Sigmoid colon (tissue), 7 donors: ENCODE results near the gene PRSS2. TPM values are rescaled to one million over a fixed set of nuclear protein-coding genes. Genes with fewer than 3 reads are reported as not detected.

Experiments
- DNase-seq: peaks from one replicate; pipeline ENCODE4 v3.0.0-alpha.2; 2019
- H3K27ac ChIP-seq, 4 donors: fragments of 200-600 bp; sonication (generic); one replicate each; pipeline ENCODE4 v1.5.1; 2016 to 2019; ENCODE audit warnings: mild to moderate bottlenecking in 1 of 4
- H3K27me3 ChIP-seq, 3 donors: fragments of 200-600 bp; sonication (generic); one replicate each; pipeline ENCODE4 v1.5.1; 2019; ENCODE audit warnings: mild to moderate bottlenecking in 1 of 3
- H3K36me3 ChIP-seq, 4 donors: fragments of 200-600 bp; sonication (generic); one replicate each; pipeline ENCODE4 v1.5.1; 2016 to 2019
- H3K4me1 ChIP-seq, 4 donors: fragments of 200-600 bp; sonication (generic); one replicate each; pipeline ENCODE4 v1.5.1; 2017 to 2019
- H3K4me3 ChIP-seq, 4 donors: fragments of 200-600 bp; sonication (generic); one replicate each; pipeline ENCODE4 v1.5.1; 2017 to 2019; ENCODE audit warnings: mild to moderate bottlenecking in 2 of 4, moderate library complexity in 1 of 4
- H3K9me3 ChIP-seq, 4 donors: fragments of 200-600 bp in 3 of 4; sonication (generic) in 3 of 4; one replicate each; pipeline versions ENCODE4 v1.5.1 to v1.6.1; 2013 to 2019
- EP300 ChIP-seq, 4 donors: sonication (generic); formaldehyde crosslinking; IDR thresholded peaks; one replicate each; pipeline ENCODE4 v1.6.1; 2017; ENCODE audit warnings: antibody characterized with exemption in 4 of 4
- POLR2A ChIP-seq, 2 donors: fragments of 450-650 bp; IDR thresholded peaks; one replicate each; pipeline ENCODE4 v1.6.1; 2016; ENCODE audit warnings: antibody characterized with exemption in 2 of 2, mild to moderate bottlenecking in 2 of 2, moderate library complexity in 2 of 2
- POLR2AphosphoS5 ChIP-seq, 4 donors: sonication (generic); formaldehyde crosslinking; IDR thresholded peaks; one replicate each; pipeline ENCODE4 v1.6.1; 2017; ENCODE audit warnings: antibody characterized with exemption in 4 of 4
- WGBS, 2 donors: extraction: QIAGEN DNeasy Blood & Tissue Kit; methylation state at CpG; one replicate each; pipeline ENCODE4 v1.1.7; 2013; 5-methylcytosine and 5-hydroxymethylcytosine counted together
- intact Hi-C: fragments of 100-400 bp; cut with DNase I; formaldehyde crosslinking; loops from one replicate; pipeline ENCODE4 v1.15.1; 2023
- polyA plus RNA-seq, 3 donors: library from polyadenylated mRNA; stranded (reverse); fragments of 200-250 nt; gene quantifications; one replicate each; pipeline ENCODE4 v1.2.3, GENCODE V29; 2013
- small RNA-seq, 3 donors: library from RNA; depleted of rRNA; stranded (forward); fragments of <200 nt; gene quantifications; one replicate each; pipeline ENCODE3, GENCODE V24; 2016
- total RNA-seq, 4 donors: library from RNA; depleted of rRNA; stranded (reverse); fragments of >200 nt; gene quantifications; one replicate each; pipeline ENCODE4 v1.1.0, GENCODE V29; 2016
- TF ChIP-seq, protein P1 (sequence below), 4 experiments: fragments of 450-650 bp in 3 of 4; fragments of 200-600 bp in 1 of 4; IDR thresholded peaks; one replicate each; pipeline ENCODE4 v1.5.1; 2016 to 2019; ENCODE audit warnings: antibody characterized with exemption in 4 of 4, mild to moderate bottlenecking in 3 of 4, moderate library complexity in 2 of 4
- donor health status: healthy with polysubstance abuse.
- donor health status: Bipolar disorder and iron deficiency.
- donor health status: healthy.

Gene PRSS2
- total and polyA plus RNA-seq, 7 donors = 1.4 to 30.0 (median 3.0) TPM; not detected in 4

GRCh38 chr7:142819530-142819929, 48.8 kb downstream of the PRSS2 start:
- intact Hi-C loops = no loop called here
- WGBS, 2 donors = 78 to 90% methylated on average over 5 of the region's 5 CpGs
- H3K36me3 ChIP-seq = no peaks in the 10 kb centered on the region
- no peak for DNase-seq
- no peak overlapping the region for H3K4me3 ChIP-seq
- H3K27me3 ChIP-seq = no peaks in the 10 kb centered on the region
- TF ChIP-seq POLR2AphosphoS5 (IDR thresholded peaks at IDR 0.05) = no peak
- no peak for TF ChIP-seq EP300 (IDR thresholded peaks at IDR 0.05)
- TF ChIP-seq, protein P1, sequence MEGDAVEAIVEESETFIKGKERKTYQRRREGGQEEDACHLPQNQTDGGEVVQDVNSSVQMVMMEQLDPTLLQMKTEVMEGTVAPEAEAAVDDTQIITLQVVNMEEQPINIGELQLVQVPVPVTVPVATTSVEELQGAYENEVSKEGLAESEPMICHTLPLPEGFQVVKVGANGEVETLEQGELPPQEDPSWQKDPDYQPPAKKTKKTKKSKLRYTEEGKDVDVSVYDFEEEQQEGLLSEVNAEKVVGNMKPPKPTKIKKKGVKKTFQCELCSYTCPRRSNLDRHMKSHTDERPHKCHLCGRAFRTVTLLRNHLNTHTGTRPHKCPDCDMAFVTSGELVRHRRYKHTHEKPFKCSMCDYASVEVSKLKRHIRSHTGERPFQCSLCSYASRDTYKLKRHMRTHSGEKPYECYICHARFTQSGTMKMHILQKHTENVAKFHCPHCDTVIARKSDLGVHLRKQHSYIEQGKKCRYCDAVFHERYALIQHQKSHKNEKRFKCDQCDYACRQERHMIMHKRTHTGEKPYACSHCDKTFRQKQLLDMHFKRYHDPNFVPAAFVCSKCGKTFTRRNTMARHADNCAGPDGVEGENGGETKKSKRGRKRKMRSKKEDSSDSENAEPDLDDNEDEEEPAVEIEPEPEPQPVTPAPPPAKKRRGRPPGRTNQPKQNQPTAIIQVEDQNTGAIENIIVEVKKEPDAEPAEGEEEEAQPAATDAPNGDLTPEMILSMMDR (IDR thresholded peaks at IDR 0.05) = no peak
- TF ChIP-seq POLR2A (IDR thresholded peaks at IDR 0.05) = no peak
- no peaks in the 10 kb centered on the region for H3K9me3 ChIP-seq
- no peak overlapping the region for H3K27ac ChIP-seq
- no peaks in the 10 kb centered on the region for H3K4me1 ChIP-seq

DNA sequence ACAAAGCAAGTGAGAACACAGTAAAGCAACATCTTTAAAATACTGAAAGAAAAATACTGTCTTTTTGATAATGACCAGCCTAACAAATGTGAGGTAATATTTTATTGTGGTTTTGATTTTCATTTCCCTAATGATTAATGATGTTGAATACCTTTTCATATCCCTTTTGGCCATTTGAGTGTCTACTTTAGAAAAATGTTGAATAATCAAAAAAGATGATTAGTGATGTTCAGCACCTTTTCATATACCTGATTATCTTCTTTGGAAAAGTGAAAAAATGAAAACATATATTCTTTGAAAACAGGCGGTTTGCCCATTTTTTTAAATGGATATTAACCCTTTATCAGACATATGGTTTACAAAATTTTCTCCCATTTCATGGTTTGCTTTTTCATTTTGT, 51.9 kb downstream of the PRSS2 start:
- H3K4me3 ChIP-seq = no peak overlapping the region
- H3K9me3 ChIP-seq = peaks cover 0 to 3% (median 0%) of the 10 kb centered on the region in 4 donors
- intact Hi-C loops = no loop called here
- no peaks in the 10 kb centered on the region for H3K27me3 ChIP-seq
- H3K4me1 ChIP-seq = peaks cover 0 to 3% (median 0%) of the 10 kb centered on the region in 4 donors
- TF ChIP-seq POLR2A (IDR thresholded peaks at IDR 0.05) = no peak
- no peak for TF ChIP-seq POLR2AphosphoS5 (IDR thresholded peaks at IDR 0.05)
- TF ChIP-seq, protein P1 (IDR thresholded peaks at IDR 0.05) = no peak
- no peak for TF ChIP-seq EP300 (IDR thresholded peaks at IDR 0.05)
- DNase-seq = no peak
- 2% methylated on average over 1 of the region's 1 CpG for WGBS, 2 donors
- no peak overlapping the region for H3K27ac ChIP-seq
- H3K36me3 ChIP-seq = no peaks in the 10 kb centered on the region

Small RNA genes lying within 50 kb of the gene (small RNA-seq; reads per million reads assigned to genes)
- 0 reads per million in 3 donors for gene TRBD1
- gene TRBJ1-1 = 0 reads per million in 3 donors
- gene TRBJ1-2 = 0 reads per million in 3 donors
- 0 reads per million in 3 donors for gene TRBJ1-3
- 0 reads per million in 3 donors for gene TRBJ1-4
- gene TRBJ1-5 = 0 reads per million in 3 donors
- gene TRBJ1-6 = 0 reads per million in 3 donors
- 0 reads per million in 3 donors for gene TRBJ2-1
- gene TRBJ2-2 = 0 reads per million in 3 donors
- 0 reads per million in 3 donors for gene TRBJ2-2P
- gene TRBJ2-3 = 0 reads per million in 3 donors
- gene TRBJ2-4 = 0 reads per million in 3 donors
- 0 reads per million in 3 donors for gene TRBJ2-5
- gene TRBJ2-6 = 0 reads per million in 3 donors
- 0 reads per million in 3 donors for gene TRBJ2-7

Other genes with a start within 250 kb of the PRSS2 start
- gene PRSS1, start 21.5 kb upstream of the PRSS2 start, total RNA-seq = not detected
- gene PRSS1, start 21.5 kb upstream of the PRSS2 start, polyA plus RNA-seq = 10 to 100 TPM in 1 of 3 donors, 1 to 10 TPM in 1, under 1 TPM in 1; 0.67 to 25.8 (median 1.8) TPM
- gene EPHB6, start 84.1 kb downstream of the PRSS2 start, total RNA-seq = 10 to 100 TPM in 2 of 4 donors, 1 to 10 TPM in 2; 6.7 to 13.6 (median 10.2) TPM
- 1 to 10 TPM; 1.2 to 5.6 (median 1.2) TPM for gene EPHB6, start 84.1 kb downstream of the PRSS2 start, polyA plus RNA-seq
- gene TRPV6, start 114.8 kb downstream of the PRSS2 start, total RNA-seq = not detected
- under 1 TPM in 2 of 3 donors, not detected in 1; 0.19 to 0.60 TPM for gene TRPV6, start 114.8 kb downstream of the PRSS2 start, polyA plus RNA-seq
- not detected for gene TRPV5, start 162.8 kb downstream of the PRSS2 start, total RNA-seq
- under 1 TPM in 1 of 3 donors, not detected in 2; 0.03 TPM for gene TRPV5, start 162.8 kb downstream of the PRSS2 start, polyA plus RNA-seq
- not detected for gene LLCFC1, start 168.5 kb downstream of the PRSS2 start, total RNA-seq
- gene LLCFC1, start 168.5 kb downstream of the PRSS2 start, polyA plus RNA-seq = not detected
- under 1 TPM in 1 of 4 donors, not detected in 3; 0.28 TPM for gene KEL, start 191.4 kb downstream of the PRSS2 start, total RNA-seq
- under 1 TPM in 1 of 3 donors, not detected in 2; 0.69 TPM for gene KEL, start 191.4 kb downstream of the PRSS2 start, polyA plus RNA-seq